Fibroblast of lung (primary cell): ENCODE measurements around the gene EED. TPM values are rescaled to one million over a fixed set of nuclear protein-coding genes. Genes with fewer than 3 reads are reported as not detected.

Experiments
- DNase-seq, 2 donors: peaks; one replicate each; pipeline versions ENCODE4 v3.0.0 to v3.0.0-alpha.2; 2010; ENCODE audit warnings: low read depth in 2 of 2
- H2AFZ ChIP-seq: 2 replicates; pipeline ENCODE4 v1.5.1; 2012; ENCODE audit warnings: low read length, control low read depth, inconsistent platforms
- H3K27ac ChIP-seq: 2 replicates; pipeline ENCODE4 v1.5.1; 2011; ENCODE audit warnings: low read length, control low read depth; ENCODE audit not compliant: insufficient read depth
- H3K27me3 ChIP-seq: 2 replicates; pipeline ENCODE4 v1.5.1; 2011; ENCODE audit warnings: mild to moderate bottlenecking, low read length; ENCODE audit not compliant: control insufficient read depth, insufficient read depth
- H3K36me3 ChIP-seq: 2 replicates; pipeline ENCODE4 v1.5.1; 2011; ENCODE audit warnings: low read length; ENCODE audit not compliant: control insufficient read depth, insufficient read depth
- H3K4me1 ChIP-seq: 2 replicates; pipeline ENCODE4 v1.5.1; 2011; ENCODE audit warnings: low read length; ENCODE audit not compliant: control insufficient read depth, insufficient read depth; ENCODE audit errors: extremely low read depth
- H3K4me2 ChIP-seq: 2 replicates; pipeline ENCODE4 v1.5.1; 2011; ENCODE audit warnings: low read length, control low read depth; ENCODE audit not compliant: insufficient read depth; ENCODE audit errors: extremely low read depth
- H3K4me3 ChIP-seq, 4 experiments: fragments of 200-600 bp in 1 of 4; sonication (generic) in 1 of 4; replicated peaks in 1 of 4; 2 replicates each; pipeline ENCODE4 v1.5.1; 2011 to 2016; ENCODE audit warnings: low read length in 4 of 4, low read depth in 3 of 4, mild to moderate bottlenecking in 3 of 4, control low read depth in 2 of 4, inconsistent platforms in 1 of 4, mixed read lengths in 1 of 4; ENCODE audit not compliant: insufficient read depth in 1 of 4; ENCODE audit errors: control extremely low read depth in 1 of 4
- H3K79me2 ChIP-seq: 2 replicates; pipeline ENCODE4 v1.5.1; 2012; ENCODE audit warnings: mild to moderate bottlenecking, low read length, inconsistent platforms; ENCODE audit not compliant: control insufficient read depth, insufficient read depth
- H3K9ac ChIP-seq: 2 replicates; pipeline ENCODE4 v1.5.1; 2011; ENCODE audit warnings: mild to moderate bottlenecking, low read length, control low read depth; ENCODE audit not compliant: insufficient read depth
- H3K9me3 ChIP-seq: 2 replicates; pipeline ENCODE4 v1.5.1; 2012; ENCODE audit warnings: low read depth, low read length; ENCODE audit not compliant: control insufficient read depth, insufficient read depth
- H4K20me1 ChIP-seq: 2 replicates; pipeline ENCODE4 v1.5.1; 2011; ENCODE audit warnings: low read length; ENCODE audit not compliant: control insufficient read depth, insufficient read depth; ENCODE audit errors: extremely low read depth
- EZH2 ChIP-seq: IDR thresholded peaks from 2 replicates; pipeline ENCODE4 v1.5.1; 2012; ENCODE audit warnings: low read length, control low read depth, mild to moderate bottlenecking; ENCODE audit errors: missing control alignments
- polyA plus RNA-seq, 2 donors: library from polyadenylated mRNA; depleted of rRNA in 1 of 2; stranded (reverse) in 1 of 2; unstranded in 1 of 2; fragments of >200 nt; gene quantifications; 2 replicates each; pipeline ENCODE4 v1.2.1, GENCODE V29; 2011 to 2012; ENCODE audit warnings: missing spikeins in 1 of 2
- total RNA-seq: library from RNA; depleted of rRNA; stranded (reverse); fragments of >200 nt; gene quantifications from 2 replicates; pipeline ENCODE4 v1.2.1, GENCODE V29; 2014
- TF ChIP-seq, protein P1 (sequence below), 2 donors: IDR thresholded peaks in 1 of 2; conservative IDR thresholded peaks in 1 of 2; 1 replicate in 1 of 2; 2 replicates in 1 of 2; pipeline ENCODE4 v1.5.1; 2011 to 2012; ENCODE audit warnings: low read length in 2 of 2, control low read depth in 1 of 2, inconsistent platforms in 1 of 2, low read depth in 1 of 2, mild to moderate bottlenecking in 1 of 2

The EED gene
- total and polyA plus RNA-seq, 2 donors (not counting 1 experiment from before 2014, with no cell fraction given), result 13.0 to 22.3 TPM

DNA sequence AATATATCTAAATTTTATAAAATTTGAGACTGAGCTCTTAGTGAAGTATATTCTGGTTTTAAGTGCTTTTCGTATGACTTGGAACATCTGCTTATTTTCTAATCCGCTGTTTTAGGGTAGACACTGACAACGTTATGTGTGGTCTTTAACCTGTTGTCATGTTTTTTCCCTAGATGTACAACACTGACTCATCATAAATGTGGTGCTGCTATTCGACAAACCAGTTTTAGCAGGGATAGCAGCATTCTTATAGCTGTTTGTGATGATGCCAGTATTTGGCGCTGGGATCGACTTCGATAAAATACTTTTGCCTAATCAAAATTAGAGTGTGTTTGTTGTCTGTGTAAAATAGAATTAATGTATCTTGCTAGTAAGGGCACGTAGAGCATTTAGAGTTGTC lies 33.7 kb downstream of the EED start:
- Histone ChIP-seq H3K36me3 (peaks cover 3% of the 10 kb centered on the region), H2AFZ (no peak overlapping the region), H3K4me3 (no peak overlapping the region), H3K27ac (no peak overlapping the region), H3K9ac (no peak overlapping the region), H3K9me3 (no peaks in the 10 kb centered on the region), H3K4me2 (no peak overlapping the region), H4K20me1 (no peaks in the 10 kb centered on the region), H3K27me3 (no peaks in the 10 kb centered on the region), H3K4me1 (no peaks in the 10 kb centered on the region), H3K79me2 (peaks cover 7% of the 10 kb centered on the region)
- TF ChIP-seq, protein P1, sequence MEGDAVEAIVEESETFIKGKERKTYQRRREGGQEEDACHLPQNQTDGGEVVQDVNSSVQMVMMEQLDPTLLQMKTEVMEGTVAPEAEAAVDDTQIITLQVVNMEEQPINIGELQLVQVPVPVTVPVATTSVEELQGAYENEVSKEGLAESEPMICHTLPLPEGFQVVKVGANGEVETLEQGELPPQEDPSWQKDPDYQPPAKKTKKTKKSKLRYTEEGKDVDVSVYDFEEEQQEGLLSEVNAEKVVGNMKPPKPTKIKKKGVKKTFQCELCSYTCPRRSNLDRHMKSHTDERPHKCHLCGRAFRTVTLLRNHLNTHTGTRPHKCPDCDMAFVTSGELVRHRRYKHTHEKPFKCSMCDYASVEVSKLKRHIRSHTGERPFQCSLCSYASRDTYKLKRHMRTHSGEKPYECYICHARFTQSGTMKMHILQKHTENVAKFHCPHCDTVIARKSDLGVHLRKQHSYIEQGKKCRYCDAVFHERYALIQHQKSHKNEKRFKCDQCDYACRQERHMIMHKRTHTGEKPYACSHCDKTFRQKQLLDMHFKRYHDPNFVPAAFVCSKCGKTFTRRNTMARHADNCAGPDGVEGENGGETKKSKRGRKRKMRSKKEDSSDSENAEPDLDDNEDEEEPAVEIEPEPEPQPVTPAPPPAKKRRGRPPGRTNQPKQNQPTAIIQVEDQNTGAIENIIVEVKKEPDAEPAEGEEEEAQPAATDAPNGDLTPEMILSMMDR (conservative IDR thresholded peaks at IDR 0.05 in 1 of 2, IDR thresholded peaks at IDR 0.05 in 1 of 2; ENCODE audit: low read depth in 1 of 2, low read length in 2 of 2), result no peak
- TF ChIP-seq EZH2, result no peak
- DNase-seq, result no peak

DNA sequence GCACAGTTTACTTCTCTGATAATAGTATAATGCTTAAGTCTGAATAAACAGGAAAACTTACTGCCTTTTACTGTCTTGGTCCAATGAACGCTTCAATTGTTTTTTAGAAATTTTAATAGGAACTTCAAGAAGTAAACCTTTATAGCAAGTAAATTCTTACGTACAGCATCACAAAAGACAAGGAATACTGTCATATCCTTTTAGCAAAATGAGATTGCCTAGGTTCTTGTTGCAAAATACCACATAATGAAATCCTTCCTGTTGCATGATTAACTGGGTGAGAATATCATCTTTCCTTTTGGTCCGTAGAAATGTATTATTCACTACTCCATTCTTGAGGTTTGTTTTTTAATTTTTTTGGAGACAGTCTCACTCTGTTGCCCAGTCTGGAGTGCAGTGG lies 35.2 kb downstream of the EED start:
- Histone ChIP-seq H3K4me1 (no peaks in the 10 kb centered on the region), H3K27ac (no peak overlapping the region), H4K20me1 (no peaks in the 10 kb centered on the region), H3K9ac (no peak overlapping the region), H3K4me3 (no peak overlapping the region), H3K79me2 (peaks cover under 1% of the 10 kb centered on the region), H3K9me3 (no peaks in the 10 kb centered on the region), H2AFZ (no peak overlapping the region), H3K4me2 (no peak overlapping the region), H3K36me3 (peaks cover 7% of the 10 kb centered on the region), H3K27me3 (no peaks in the 10 kb centered on the region)
- no peak for TF ChIP-seq EZH2
- TF ChIP-seq, protein P1 (conservative IDR thresholded peaks at IDR 0.05 in 1 of 2, IDR thresholded peaks at IDR 0.05 in 1 of 2; ENCODE audit: low read depth in 1 of 2, low read length in 2 of 2), result no peak
- DNase-seq, result no peak

DNA sequence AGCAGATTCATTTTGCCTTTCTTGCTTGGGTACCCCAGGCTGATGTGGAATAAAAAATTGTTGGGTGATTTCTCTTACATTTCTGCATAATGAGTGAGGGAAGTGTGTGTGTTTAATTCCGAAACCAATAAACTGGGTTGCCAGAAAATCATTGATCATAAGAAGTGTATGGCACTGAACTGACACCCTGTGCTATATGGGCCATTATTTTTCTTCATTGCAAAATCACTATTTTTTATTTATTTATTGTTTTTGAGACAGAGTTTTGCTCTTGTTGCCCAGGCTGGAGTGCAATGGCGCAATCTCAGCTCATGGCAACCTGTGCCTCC lies 42.9 kb downstream of the EED start:
- DNase-seq, result no peak
- no peak overlapping the region for H2AFZ ChIP-seq
- TF ChIP-seq, protein P1 (conservative IDR thresholded peaks at IDR 0.05 in 1 of 2, IDR thresholded peaks at IDR 0.05 in 1 of 2; ENCODE audit: low read depth in 1 of 2, low read length in 2 of 2), result no peak
- TF ChIP-seq EZH2, result no peak
- no peaks in the 10 kb centered on the region for H3K9me3 ChIP-seq
- H3K27ac ChIP-seq, result no peak overlapping the region
- H3K36me3 ChIP-seq, result peaks cover 4% of the 10 kb centered on the region
- no peaks in the 10 kb centered on the region for H3K79me2 ChIP-seq
- H3K4me2 ChIP-seq, result no peak overlapping the region
- H4K20me1 ChIP-seq, result no peaks in the 10 kb centered on the region
- no peak overlapping the region for H3K4me3 ChIP-seq
- no peaks in the 10 kb centered on the region for H3K4me1 ChIP-seq
- no peaks in the 10 kb centered on the region for H3K27me3 ChIP-seq
- no peak overlapping the region for H3K9ac ChIP-seq
